Activated T-cell treated with anti-CD3 and anti-CD28 coated beads, Interleukin-2, amount 50 U/mL, for 72 hours (primary cell): Measurements from ENCODE around the gene CIRBP. TPM values are rescaled to one million over a fixed set of nuclear protein-coding genes. Genes with fewer than 3 reads are reported as not detected.
A peak's percentile ranks its signal among the peaks of the same experiment; 100 is the strongest.

Experiments used
- ATAC-seq, 2 donors: fragments of 150-1000 bp; cut with Tn5 transposase; replicated peaks in 1 of 2; 2 replicates each; pipeline ENCODE4 v1.10.0; 2021; ENCODE audit warnings: moderate library complexity in 2 of 2, mild to moderate bottlenecking in 1 of 2
- DNase-seq, 2 donors: peaks; one replicate each; pipeline ENCODE4 v3.0.0; 2021 to 2022; ENCODE audit warnings: mixed read lengths in 1 of 2
- H3K27ac Mint-ChIP-seq: one replicate; pipeline ENCODE4 v1.8.0; 2022; ENCODE audit warnings: mild to moderate bottlenecking, moderate library complexity, mixed read lengths
- H3K27me3 Mint-ChIP-seq: one replicate; pipeline ENCODE4 v1.8.0; 2022; ENCODE audit warnings: low read depth, mixed read lengths
- H3K36me3 Mint-ChIP-seq, 2 donors: one replicate each; pipeline ENCODE4 v1.8.0; 2022; ENCODE audit warnings: mixed read lengths in 2 of 2, mild to moderate bottlenecking in 1 of 2; ENCODE audit not compliant: insufficient read depth in 2 of 2
- H3K4me1 Mint-ChIP-seq: one replicate; pipeline ENCODE4 v1.8.0; 2022; ENCODE audit warnings: low read depth, mixed read lengths
- H3K4me3 Mint-ChIP-seq, 2 donors: one replicate each; pipeline ENCODE4 v1.8.0; 2022; ENCODE audit warnings: mild to moderate bottlenecking in 2 of 2, mixed read lengths in 2 of 2, moderate library complexity in 2 of 2
- H3K9me3 Mint-ChIP-seq, 2 donors: one replicate each; pipeline ENCODE4 v1.8.0; 2022; ENCODE audit warnings: mixed read lengths in 2 of 2
- total RNA-seq, 2 donors: library from RNA; stranded (reverse); gene quantifications; one replicate each; pipeline ENCODE4 v1.2.3, GENCODE V29; 2022

The CIRBP gene
- total RNA-seq, 2 donors from 2014 or later: 400 to 456 TPM

GRCh38 chr19:1226522-1227303, 42.4 kb upstream of the CIRBP start:
- Mint-ChIP-seq H3K4me3 (no peak overlapping the region), H3K27ac (no peak overlapping the region), H3K27me3 (no peaks in the 10 kb centered on the region), H3K4me1 (no peaks in the 10 kb centered on the region), H3K36me3 (no peaks in the 10 kb centered on the region), H3K9me3 (no peaks in the 10 kb centered on the region)
- ATAC-seq (no peak), DNase-seq (no peak)

GRCh38 chr19:1227304-1228054, 41.7 kb upstream of the CIRBP start:
- no peak overlapping the region for H3K4me3 Mint-ChIP-seq
- H3K27me3 Mint-ChIP-seq: no peaks in the 10 kb centered on the region
- no peaks in the 10 kb centered on the region for H3K36me3 Mint-ChIP-seq

GRCh38 chr19:1228161-1228957, 40.8 kb upstream of the CIRBP start:
- Mint-ChIP-seq H3K9me3 (no peaks in the 10 kb centered on the region), H3K27me3 (no peaks in the 10 kb centered on the region), H3K4me3 (no peak overlapping the region), H3K27ac (no peak overlapping the region), H3K4me1 (no peaks in the 10 kb centered on the region), H3K36me3 (no peaks in the 10 kb centered on the region)
- no peak for DNase-seq
- no peak for ATAC-seq

More at GRCh38 chr19:1227304-1228054, 41.7 kb upstream of the CIRBP start:
- no peaks in the 10 kb centered on the region for H3K9me3 Mint-ChIP-seq
- no peak for DNase-seq
- H3K4me1 Mint-ChIP-seq: no peaks in the 10 kb centered on the region
- ATAC-seq: no peak
- H3K27ac Mint-ChIP-seq: no peak overlapping the region

- no peaks in the 10 kb centered on the region for H3K4me1 Mint-ChIP-seq
- no peaks in the 10 kb centered on the region for H3K9me3 Mint-ChIP-seq
- DNase-seq (no peak), ATAC-seq (no peak)
- no peak overlapping the region for H3K4me3 Mint-ChIP-seq
- H3K27ac Mint-ChIP-seq: no peak overlapping the region
- H3K27me3 Mint-ChIP-seq: no peaks in the 10 kb centered on the region
- no peaks in the 10 kb centered on the region for H3K36me3 Mint-ChIP-seq
Measured at GRCh38 chr19:1229056-1229923, 39.8 kb upstream of the CIRBP start.

- no peak for DNase-seq
- no peaks in the 10 kb centered on the region for H3K36me3 Mint-ChIP-seq
- H3K4me3 Mint-ChIP-seq: no peak overlapping the region
- no peak for ATAC-seq
- H3K27me3 Mint-ChIP-seq: no peaks in the 10 kb centered on the region
- H3K4me1 Mint-ChIP-seq: no peaks in the 10 kb centered on the region
- H3K27ac Mint-ChIP-seq: no peak overlapping the region
- no peaks in the 10 kb centered on the region for H3K9me3 Mint-ChIP-seq
Measured at GRCh38 chr19:1229924-1230782, 39.0 kb upstream of the CIRBP start.

GRCh38 chr19:1230783-1231489, 38.2 kb upstream of the CIRBP start:
- no peak overlapping the region for H3K27ac Mint-ChIP-seq
- DNase-seq (no peak), ATAC-seq (no peak)
- H3K4me1 Mint-ChIP-seq: no peaks in the 10 kb centered on the region
- H3K4me3 Mint-ChIP-seq: no peak overlapping the region
- H3K36me3 Mint-ChIP-seq: no peaks in the 10 kb centered on the region
- no peaks in the 10 kb centered on the region for H3K27me3 Mint-ChIP-seq
- no peaks in the 10 kb centered on the region for H3K9me3 Mint-ChIP-seq

GRCh38 chr19:1231729-1232637, 37.1 kb upstream of the CIRBP start:
- Mint-ChIP-seq H3K4me1 (no peaks in the 10 kb centered on the region), H3K36me3 (no peaks in the 10 kb centered on the region), H3K27me3 (no peaks in the 10 kb centered on the region), H3K27ac (no peak overlapping the region), H3K4me3 (no peak overlapping the region), H3K9me3 (no peaks in the 10 kb centered on the region)
- ATAC-seq: peak in 1 of 2 donors; percentile 10
- DNase-seq: no peak

- DNase-seq (no peak), ATAC-seq (no peak)
- H3K9me3 Mint-ChIP-seq: no peaks in the 10 kb centered on the region
- H3K4me1 Mint-ChIP-seq: no peaks in the 10 kb centered on the region
- H3K27ac Mint-ChIP-seq: no peak overlapping the region
- no peaks in the 10 kb centered on the region for H3K36me3 Mint-ChIP-seq
- H3K27me3 Mint-ChIP-seq: no peaks in the 10 kb centered on the region
- H3K4me3 Mint-ChIP-seq: no peak overlapping the region
Measured at GRCh38 chr19:1232652-1233072, 36.5 kb upstream of the CIRBP start.

- Mint-ChIP-seq H3K9me3 (no peaks in the 10 kb centered on the region), H3K36me3 (no peaks in the 10 kb centered on the region), H3K4me3 (no peak overlapping the region), H3K27me3 (peaks cover under 1% of the 10 kb centered on the region), H3K4me1 (peaks cover 1% of the 10 kb centered on the region), H3K27ac (no peak overlapping the region)
- DNase-seq: no peak
- ATAC-seq: no peak
Measured at GRCh38 chr19:1233115-1233667, 35.9 kb upstream of the CIRBP start.

GRCh38 chr19:1234051-1234954, 34.8 kb upstream of the CIRBP start:
- Mint-ChIP-seq H3K4me1 (peaks cover 12% of the 10 kb centered on the region), H3K9me3 (no peaks in the 10 kb centered on the region), H3K27ac (no peak overlapping the region), H3K4me3 (no peak overlapping the region), H3K27me3 (peaks cover 12% of the 10 kb centered on the region), H3K36me3 (no peaks in the 10 kb centered on the region)
- ATAC-seq: no peak
- DNase-seq: no peak
